Kidney (tissue), 14 donors: ENCODE data around the gene EIF3F. TPM values are rescaled to one million over a fixed set of nuclear protein-coding genes. Genes with fewer than 3 reads are reported as not detected.

Experiments used
- DNase-seq, 5 donors: peaks; one replicate each; pipeline ENCODE4 v3.0.0-alpha.2; 2013 to 2020
- FAIRE-seq: peaks from 2 replicates; lab custom pipeline; 2012; peaks lifted over from hg19 to GRCh38; lab: Jason Lieb, UNC
- H3K27ac ChIP-seq, 2 donors: one replicate each; pipeline ENCODE4 v1.7.0; 2013; ENCODE audit warnings: low read depth in 2 of 2, low read length in 2 of 2, inconsistent platforms in 1 of 2
- H3K27me3 ChIP-seq: one replicate; pipeline ENCODE4 v1.7.1; 2013; ENCODE audit warnings: low read length, inconsistent platforms; ENCODE audit not compliant: control insufficient read depth, insufficient read depth
- H3K36me3 ChIP-seq, 3 donors: one replicate each; pipeline versions ENCODE4 v1.7.0 to v1.7.1; 2013; ENCODE audit warnings: low read length in 3 of 3, control low read depth in 1 of 3, inconsistent platforms in 1 of 3; ENCODE audit not compliant: insufficient read depth in 3 of 3, control insufficient read depth in 2 of 3
- H3K4me1 ChIP-seq, 3 donors: one replicate each; pipeline versions ENCODE4 v1.7.0 to v1.7.1; 2013; ENCODE audit warnings: low read length in 3 of 3, inconsistent platforms in 1 of 3, low read depth in 1 of 3; ENCODE audit not compliant: control insufficient read depth in 2 of 3, insufficient read depth in 2 of 3
- H3K4me3 ChIP-seq, 3 donors: one replicate each; pipeline versions ENCODE4 v1.7.0 to v1.8.1; 2013; ENCODE audit warnings: low read length in 3 of 3, control low read depth in 1 of 3, inconsistent platforms in 1 of 3
- H3K9ac ChIP-seq, 3 donors: one replicate each; pipeline versions ENCODE4 v1.7.0 to v1.7.1; 2013; ENCODE audit warnings: low read length in 3 of 3, control low read depth in 1 of 3, inconsistent platforms in 1 of 3
- H3K9me3 ChIP-seq, 3 donors: one replicate each; pipeline versions ENCODE4 v1.7.0 to v1.7.1; 2013; ENCODE audit warnings: low read length in 3 of 3, control low read depth in 1 of 3, inconsistent platforms in 1 of 3; ENCODE audit not compliant: control insufficient read depth in 2 of 3, insufficient read depth in 1 of 3
- CTCF ChIP-seq: IDR thresholded peaks from 3 replicates; pipeline ENCODE4 v1.5.1; 2012; ENCODE audit warnings: mild to moderate bottlenecking, moderate library complexity, borderline replicate concordance; ENCODE audit not compliant: insufficient read depth; ENCODE audit errors: extremely low read depth
- intact Hi-C: fragments of 100-400 bp; cut with DNase I; formaldehyde crosslinking; loops from one replicate; pipeline ENCODE4 v1.11.1; 2022
- polyA plus RNA-seq: library from polyadenylated mRNA; stranded (reverse); fragments of 350-450 nt; fragmentation: Illumina TruSeq; extraction: RNeasy Lipid Tissue Mini Kit (QIAGEN cat#74804); gene quantifications from one replicate; pipeline ENCODE4 v1.2.3, GENCODE V29; 2014; ENCODE audit warnings: low read depth, low replicate concordance; ENCODE audit not compliant: insufficient read depth
- total RNA-seq: library from RNA; stranded (reverse); fragmentation: NEBNext Ultra II Directional; extraction: Animal tissue kit (Norgen Biotek cat#: 25700); gene quantifications from one replicate; pipeline ENCODE4 v1.2.1, GENCODE V29; 2021
- donor health status: control.
- donor health status: control.
- donor health status: control.
- donor health status: control.
- donor health status: control.
- donor health status: DM: yes; HTN: yes; CAD: no.
- donor health status: Normal renal cell carcinoma (clear cell type).

Gene EIF3F
- total and polyA plus RNA-seq, 2 donors from 2014 or later: 174 to 218 TPM

- Histone ChIP-seq H3K4me3 (no peak overlapping the region), H3K9me3 (no peaks in the 10 kb centered on the region), H3K27ac (no peak overlapping the region), H3K9ac (no peak overlapping the region), H3K36me3 (no peaks in the 10 kb centered on the region), H3K27me3 (no peaks in the 10 kb centered on the region), H3K4me1 (peaks cover 0 to 9% (median 3%) of the 10 kb centered on the region in 3 donors)
- no peak for TF ChIP-seq CTCF
- no peak for FAIRE-seq
- DNase-seq: no peak
- intact Hi-C loops: loop anchor here (10.0 kb wide), 1 partner anchor 58 kb away; no protein-coding TSS in a partner anchor
Observed at GRCh38 chr11:8036986-8037385, 49.8 kb downstream of the EIF3F start.

- Histone ChIP-seq H3K4me3 (no peak overlapping the region), H3K9me3 (no peaks in the 10 kb centered on the region), H3K36me3 (no peaks in the 10 kb centered on the region), H3K4me1 (peaks cover 0 to 3% (median 3%) of the 10 kb centered on the region in 3 donors), H3K27ac (no peak overlapping the region), H3K27me3 (no peaks in the 10 kb centered on the region), H3K9ac (no peak overlapping the region)
- DNase-seq (no peak), FAIRE-seq (no peak)
- intact Hi-C loops: loop anchor here (10.0 kb wide), 1 partner anchor 56 kb away; no protein-coding TSS in a partner anchor
- no peak for TF ChIP-seq CTCF
Observed at GRCh38 chr11:8038393-8038792, 51.3 kb downstream of the EIF3F start.

GRCh38 chr11:8038811-8039529 is 51.8 kb downstream of the EIF3F start:
- H3K4me3 ChIP-seq: no peak overlapping the region
- H3K9ac ChIP-seq: no peak overlapping the region
- H3K27me3 ChIP-seq: no peaks in the 10 kb centered on the region
- H3K36me3 ChIP-seq: no peaks in the 10 kb centered on the region
- H3K9me3 ChIP-seq: no peaks in the 10 kb centered on the region
- H3K4me1 ChIP-seq: peaks cover 0 to 3% (median 0%) of the 10 kb centered on the region in 3 donors
- TF ChIP-seq CTCF: no peak
- DNase-seq (peak in 1 of 5 donors; percentile 32), FAIRE-seq (no peak)
- no peak overlapping the region for H3K27ac ChIP-seq
- intact Hi-C loops: loop anchor here (10.0 kb wide), 1 partner anchor 56 kb away; no protein-coding TSS in a partner anchor
